GM10266 (cell line): Measurements from ENCODE around the gene PRKAB2.
"Not testable (repeated sequence)": the region's sequence is repeated elsewhere in the genome, so short reads cannot be mapped to it uniquely, and the experiment has no call there.

ENCODE experiments used
- DNase-seq: peaks from one replicate; pipeline ENCODE4 v3.0.0; 2012; ENCODE audit errors: extremely low spot score
- CTCF ChIP-seq: IDR thresholded peaks from 2 replicates; pipeline ENCODE4 v1.5.1; 2012; ENCODE audit warnings: mild to moderate bottlenecking, low read depth; ENCODE audit not compliant: control insufficient read depth, insufficient read depth; ENCODE audit errors: missing control alignments

Gene PRKAB2

GRCh38 chr1:147202576-147202975, 30.3 kb upstream of the PRKAB2 start:
- no peak for TF ChIP-seq CTCF
- no peak for DNase-seq

- DNase-seq: no peak
- no peak for TF ChIP-seq CTCF
These were observed 29.5 kb upstream of the PRKAB2 start for GRCh38 chr1:147201786-147202185.

GRCh38 chr1:147201276-147201675, 29.0 kb upstream of the PRKAB2 start:
- no peak for DNase-seq
- TF ChIP-seq CTCF: no peak

GRCh38 chr1:147197324-147197723, 25.1 kb upstream of the PRKAB2 start:
- not testable (repeated sequence) for DNase-seq

GRCh38 chr1:147189514-147189913, 17.2 kb upstream of the PRKAB2 start:
- TF ChIP-seq CTCF: no peak
- no peak for DNase-seq

GRCh38 chr1:147185432-147185831, 13.2 kb upstream of the PRKAB2 start:
- no peak for DNase-seq
- no peak for TF ChIP-seq CTCF

GRCh38 chr1:147177611-147178380, 5.5 kb upstream of the PRKAB2 start:
- no peak for TF ChIP-seq CTCF
- no peak for DNase-seq
